GM12878 (cell line): ENCODE results near the gene KLHL8. TPM values are rescaled to one million over a fixed set of nuclear protein-coding genes. Genes with fewer than 3 reads are reported as not detected.

Experiments used
- ATAC-seq: fragments of 200-7000 bp; cut with Tn5 transposase; 3 replicates; pipeline ENCODE4 v1.9.1; 2020; ENCODE audit warnings: mild to moderate bottlenecking, moderate library complexity
- BruUV-seq: library from RNA; stranded (reverse); fragments of 400-500 nt; replicated peaks from 2 replicates; lab custom pipeline; 2021; lab: Mats Ljungman, UMichigan
- CTCF ChIA-PET: fragments of 300-600 bp; sonication (Branson Sonifier 250); formaldehyde crosslinking; extraction: SDS; loops from one replicate; lab custom pipeline; 2021; ENCODE audit warnings: inconsistent platforms; lab: Yijun Ruan, JAX
- POLR2A ChIA-PET: fragments of 350-600 bp; formaldehyde crosslinking; extraction: SDS; loops from one replicate; lab custom pipeline; 2021; ENCODE audit warnings: inconsistent platforms; lab: Charles Lee
- RAD21 ChIA-PET: fragments of 300-600 bp; sonication (Branson Sonifier 250); formaldehyde crosslinking; loops from one replicate; lab custom pipeline; 2023; ENCODE audit warnings: antibody characterized with exemption; ENCODE audit not compliant: unreplicated experiment; lab: Charles Lee
- SMC1A ChIA-PET: fragments of 300-600 bp; sonication (Branson Sonifier 250); formaldehyde crosslinking; loops from one replicate; lab custom pipeline; 2023; ENCODE audit not compliant: unreplicated experiment, uncharacterized antibody; lab: Charles Lee
- DNase-seq: peaks from one replicate; pipeline ENCODE4 v3.0.0-alpha.2; 2011; ENCODE audit warnings: low read depth, low spot score
- FAIRE-seq: peaks from 3 replicates; lab custom pipeline; 2011; peaks lifted over from hg19 to GRCh38; lab: Jason Lieb, UNC
- H2AFZ ChIP-seq: 2 replicates; pipeline ENCODE4 v1.6.0; 2011; ENCODE audit warnings: low read depth, low read length, control low read depth; ENCODE audit not compliant: control insufficient read depth
- H3K27ac ChIP-seq: 2 replicates; pipeline ENCODE4 v1.5.1; 2011; ENCODE audit warnings: control low read depth; ENCODE audit not compliant: control insufficient read depth, insufficient read depth
- H3K27me3 ChIP-seq, 2 experiments: replicated peaks in 1 of 2; 2 replicates each; pipeline versions ENCODE4 v1.6.0 to v1.6.1; 2011; ENCODE audit warnings: low read length in 1 of 2; ENCODE audit not compliant: control insufficient read depth in 2 of 2, insufficient read depth in 2 of 2
- H3K36me3 ChIP-seq, 2 experiments: 2 replicates each; pipeline ENCODE4 v1.5.1; 2011; ENCODE audit warnings: low read length in 1 of 2; ENCODE audit not compliant: control insufficient read depth in 2 of 2, insufficient read depth in 2 of 2
- H3K4me1 ChIP-seq: 2 replicates; pipeline ENCODE4 v1.6.1; 2011; ENCODE audit warnings: mild to moderate bottlenecking, low read length, moderate library complexity, mixed read lengths; ENCODE audit not compliant: control insufficient read depth, insufficient read depth
- H3K4me2 ChIP-seq: 2 replicates; pipeline ENCODE4 v1.6.0; 2011; ENCODE audit warnings: control low read depth; ENCODE audit not compliant: control insufficient read depth, insufficient read depth
- H3K4me3 ChIP-seq: fragments of 200-600 bp; sonication (generic); 2 replicates; pipeline ENCODE4 v1.5.1; 2016
- H3K79me2 ChIP-seq: 2 replicates; pipeline ENCODE4 v1.6.0; 2011; ENCODE audit warnings: low read length; ENCODE audit not compliant: control insufficient read depth, insufficient read depth
- H3K9ac ChIP-seq: 2 replicates; pipeline ENCODE4 v1.8.0; 2011; ENCODE audit warnings: low read length, control low read depth, mixed read lengths; ENCODE audit not compliant: control insufficient read depth, insufficient read depth
- H3K9me3 ChIP-seq: replicated peaks from 3 replicates; pipeline ENCODE4 v1.5.1; 2011; ENCODE audit warnings: mild to moderate bottlenecking, low read length; ENCODE audit not compliant: control insufficient read depth, insufficient read depth
- H4K20me1 ChIP-seq: 2 replicates; pipeline ENCODE4 v1.6.0; 2011; ENCODE audit not compliant: control insufficient read depth, insufficient read depth
- EED ChIP-seq: sonication (generic); IDR thresholded peaks from 2 replicates; pipeline ENCODE4 v1.6.1; 2016; ENCODE audit warnings: antibody characterized with exemption, low read depth
- MEF2B ChIP-seq: fragments of 450-650 bp; IDR thresholded peaks from 2 replicates; pipeline ENCODE4 v1.6.1; 2018; ENCODE audit warnings: mild to moderate bottlenecking, moderate library complexity; ENCODE audit not compliant: partially characterized antibody, poor library complexity, severe bottlenecking
- NFXL1 ChIP-seq: fragments of 450-650 bp; IDR thresholded peaks from 2 replicates; pipeline ENCODE4 v1.6.1; 2017; ENCODE audit warnings: antibody characterized with exemption, mild to moderate bottlenecking, borderline replicate concordance
- NRF1 ChIP-seq: conservative IDR thresholded peaks from 2 replicates; pipeline ENCODE4 v1.6.1; 2011; ENCODE audit warnings: mild to moderate bottlenecking, low read depth, low read length, improper control_type of control experiment
- YBX1 ChIP-seq: fragments of 450-650 bp; IDR thresholded peaks from 2 replicates; pipeline ENCODE4 v1.6.1; 2016; ENCODE audit warnings: antibody characterized with exemption
- WGBS: methylation state at CpG from one replicate; pipeline ENCODE4 v1.1.6; 2016; ENCODE audit warnings: low lambda C conversion rate; ENCODE audit not compliant: insufficient replicate concordance, insufficient coverage; ENCODE audit errors: missing lambda C conversion rate; 5-methylcytosine and 5-hydroxymethylcytosine counted together
- in situ Hi-C: fragments of 300-500 bp; cut with MboI; formaldehyde crosslinking; loops from 9 replicates; pipeline ENCODE4 v1.14.3; 2018; ENCODE audit warnings: mixed read lengths
- intact Hi-C: fragments of 100-400 bp; cut with micrococcal nuclease; formaldehyde crosslinking; loops from one replicate; pipeline ENCODE4 v1.14.2; 2022; ENCODE audit not compliant: unreplicated experiment
- polyA plus RNA-seq, 11 experiments: library from polyadenylated mRNA; depleted of rRNA in 4 of 11; unstranded in 6 of 11; stranded (reverse) in 5 of 11; fragments of >200 nt; fragmentation: Nextera tagmentation in 4 of 11; fragmentation: Illumina TruSeq in 1 of 11; extraction: Ambion mirVana in 4 of 11; extraction: Trizol in 1 of 11; gene quantifications; 1 replicate in 1 of 11; 2 replicates in 10 of 11; pipeline versions ENCODE4 v1.2.1 to v1.2.3, GENCODE V29; 2011 to 2016; ENCODE audit warnings: inconsistent platforms in 2 of 11, missing spikeins in 2 of 11, low read depth in 1 of 11
- total RNA-seq, 4 experiments: library from RNA; depleted of rRNA in 3 of 4; stranded (reverse); fragments of >200 nt in 3 of 4; fragmentation: Illumina TruSeq in 1 of 4; extraction: Trizol in 1 of 4; gene quantifications; 2 replicates each; pipeline versions ENCODE4 v1.2.1 to v1.2.3, GENCODE V29; 2013 to 2021

KLHL8 gene
- total and polyA plus RNA-seq, 10 of the 15 experiments (the other 5 are each of a cell fraction or from before 2014, with no cell fraction given) = 4.5 to 13.1 (median 9.0) TPM

DNA sequence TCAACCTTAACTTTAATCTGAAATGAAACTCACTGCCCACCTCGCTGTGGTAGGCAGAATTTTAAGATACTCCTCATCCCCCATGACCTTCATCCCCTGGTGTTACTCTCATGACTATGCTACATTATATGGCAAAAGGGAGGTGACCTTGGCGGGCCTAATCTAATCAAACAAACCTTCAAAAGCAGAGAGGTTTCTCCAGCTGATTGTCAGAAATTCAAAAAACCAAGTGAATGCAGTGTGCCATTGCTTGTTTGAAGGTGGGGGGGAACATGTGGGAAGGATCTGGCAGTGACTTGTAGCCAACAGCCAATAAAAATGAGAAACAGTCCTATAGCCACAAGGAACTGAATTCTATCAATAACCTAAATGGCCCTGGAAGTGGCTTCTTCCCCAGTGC, 48.5 kb downstream of the KLHL8 start:
- POLR2A ChIA-PET = no interaction called here
- CTCF ChIA-PET = interaction anchor here (0.9 to 2.7 kb wide), 3 partner anchors 21 to 76 kb away, joined by 3 to 21 read pairs (median 3); no protein-coding TSS in a partner anchor
- WGBS = 95% methylated on average over 2 of the region's 2 CpGs

GRCh38 chr4:87166296-87166854, 54.0 kb downstream of the KLHL8 start:
- in situ Hi-C loops = loop anchor here (25.0 kb wide), 1 partner anchor 671 kb away; the partner anchor contains the start of gene MEPE
- RAD21 ChIA-PET = interaction anchor here (1.0 kb wide), 1 partner anchor 69 kb away, joined by 4 read pairs; no protein-coding TSS in a partner anchor
- DNase-seq = no peak
- POLR2A ChIA-PET = interaction anchor here (0.6 kb wide), 1 partner anchor 23 kb away, joined by 3 read pairs; no protein-coding TSS in a partner anchor
- H3K27ac ChIP-seq = no peak overlapping the region
- H3K4me2 ChIP-seq = no peak overlapping the region
- no peak overlapping the region for H3K9ac ChIP-seq
- SMC1A ChIA-PET = no interaction called here
- no peaks in the 10 kb centered on the region for H3K79me2 ChIP-seq
- 63% methylated on average over 3 of the region's 3 CpGs for WGBS
- H3K9me3 ChIP-seq = no peaks in the 10 kb centered on the region
- H3K4me1 ChIP-seq = no peaks in the 10 kb centered on the region
- no peaks in the 10 kb centered on the region for H3K27me3 ChIP-seq
- no peak overlapping the region for H3K4me3 ChIP-seq
- CTCF ChIA-PET = interaction anchor here (0.7 to 2.5 kb wide), 4 partner anchors 11 to 244 kb away, joined by 3 to 13 read pairs (median 3); no protein-coding TSS in a partner anchor
- no peak overlapping the region for H2AFZ ChIP-seq
- H4K20me1 ChIP-seq = no peaks in the 10 kb centered on the region
- intact Hi-C loops = no loop called here
- no peak for ATAC-seq
- no peak for FAIRE-seq
- H3K36me3 ChIP-seq = peaks cover 0 to 13% of the 10 kb centered on the region in 2 experiments; a peak in 2 of 4 replicates
- TF ChIP-seq MEF2B = no peak
- TF ChIP-seq, all 136 proteins: peak for 0
- BruUV-seq = no TSS peak

More for the DNA sequence above, 48.5 kb downstream of the KLHL8 start:
- H3K4me2 ChIP-seq = no peak overlapping the region
- no peak for FAIRE-seq
- ATAC-seq = no peak
- SMC1A ChIA-PET = interaction anchor here (1.3 kb wide), 1 partner anchor 11 kb away, joined by 6 read pairs; no protein-coding TSS in a partner anchor
- no peaks in the 10 kb centered on the region for H3K4me1 ChIP-seq
- no peak for DNase-seq
- H3K9ac ChIP-seq = no peak overlapping the region
- no TSS peak for BruUV-seq
- H2AFZ ChIP-seq = no peak overlapping the region
- H3K27ac ChIP-seq = no peak overlapping the region
- H3K4me3 ChIP-seq = no peak overlapping the region
- H3K36me3 ChIP-seq = peaks cover 0 to 12% of the 10 kb centered on the region in 2 experiments; a peak in 2 of 4 replicates
- no peaks in the 10 kb centered on the region for H4K20me1 ChIP-seq
- H3K79me2 ChIP-seq = no peaks in the 10 kb centered on the region
- in situ Hi-C loops (loop anchor here (25.0 kb wide), 1 partner anchor 665 kb away; the partner anchor contains the start of gene MEPE), intact Hi-C loops (no loop called here)
- no peaks in the 10 kb centered on the region for H3K27me3 ChIP-seq
- TF ChIP-seq EED = no peak
- TF ChIP-seq NRF1 = no peak
- TF ChIP-seq YBX1 = no peak
- no peak for TF ChIP-seq NFXL1
- TF ChIP-seq, all 136 proteins: peak for 0
- H3K9me3 ChIP-seq = no peaks in the 10 kb centered on the region
- RAD21 ChIA-PET = no interaction called here
